K562 (cell line): ENCODE data around the gene SLC39A5. TPM values are rescaled to one million over a fixed set of nuclear protein-coding genes. Genes with fewer than 3 reads are reported as not detected.

ENCODE experiments used
- BCOR ChIP-seq: fragments of 450-650 bp; IDR thresholded peaks from 2 replicates; pipeline ENCODE4 v1.6.1; 2016
- CBX3 ChIP-seq, 2 experiments: IDR thresholded peaks; 1 replicate in 1 of 2; 2 replicates in 1 of 2; pipeline ENCODE4 v1.6.1; 2012; ENCODE audit warnings: inconsistent platforms in 2 of 2, low read length in 2 of 2, borderline replicate concordance in 1 of 2, control low read depth in 1 of 2
- CCNT2 ChIP-seq: IDR thresholded peaks from 2 replicates; pipeline ENCODE4 v1.6.1; 2011; ENCODE audit warnings: borderline replicate concordance, low read depth, mild to moderate bottlenecking, moderate library complexity, mixed read lengths, low read length; ENCODE audit not compliant: insufficient read length; ENCODE audit errors: extremely low read depth
- DACH1 ChIP-seq: fragments of 450-650 bp; IDR thresholded peaks from 2 replicates; pipeline ENCODE4 v1.6.1; 2018; ENCODE audit not compliant: partially characterized antibody
- ELF2 ChIP-seq: fragments of 250-450 bp; sonication (Bioruptor Pico); IDR thresholded peaks from 2 replicates; pipeline ENCODE4 v1.5.0; 2021; ENCODE audit warnings: mild to moderate bottlenecking
- EP400 ChIP-seq: fragments of 450-650 bp; IDR thresholded peaks from 2 replicates; pipeline ENCODE4 v1.6.1; 2017; ENCODE audit warnings: antibody characterized with exemption, mild to moderate bottlenecking, moderate library complexity
- FOXP1 ChIP-seq: sonication (generic); formaldehyde crosslinking; IDR thresholded peaks from 2 replicates; pipeline ENCODE4 v1.8.0; 2022; ENCODE audit warnings: mild to moderate bottlenecking, missing genetic modification reagents
- GTF2E2 ChIP-seq: fragments of 200-800 bp; sonication (Bioruptor generic); IDR thresholded peaks from 2 replicates; pipeline ENCODE4 v1.6.1; 2016; ENCODE audit warnings: missing genetic modification characterization, missing compliant biosample characterization
- KHSRP ChIP-seq: fragments of 450-650 bp; IDR thresholded peaks from 2 replicates; pipeline ENCODE4 v1.6.1; 2017
- MECOM ChIP-seq: fragments of 250-450 bp; sonication (Bioruptor Pico); IDR thresholded peaks from 2 replicates; pipeline ENCODE4 v1.8.0; 2022; ENCODE audit warnings: inconsistent platforms
- NFIC ChIP-seq: fragments of 450-650 bp; IDR thresholded peaks from 2 replicates; pipeline ENCODE4 v1.6.1; 2017; ENCODE audit warnings: mild to moderate bottlenecking, inconsistent platforms
- POLR2H ChIP-seq: IDR thresholded peaks from 2 replicates; pipeline ENCODE4 v1.6.1; 2016; ENCODE audit warnings: missing genetic modification characterization, low read depth, mild to moderate bottlenecking, control low read depth, missing compliant biosample characterization, moderate library complexity
- RBFOX2 ChIP-seq: fragments of 200-400 bp; formaldehyde crosslinking; IDR thresholded peaks from 2 replicates; pipeline ENCODE4 v1.6.1; 2017; ENCODE audit warnings: low read depth, mild to moderate bottlenecking, low read length, moderate library complexity
- RCOR1 ChIP-seq, 2 experiments: IDR thresholded peaks; 2 replicates each; pipeline ENCODE4 v1.6.1; 2012; ENCODE audit warnings: low read depth in 2 of 2, low read length in 2 of 2, borderline replicate concordance in 1 of 2, improper control_type of control experiment in 1 of 2
- RFX5 ChIP-seq: IDR thresholded peaks from 2 replicates; pipeline ENCODE4 v1.6.1; 2011; ENCODE audit warnings: low read depth, mild to moderate bottlenecking, improper control_type of control experiment, low read length
- SAP30 ChIP-seq: fragments of 200-600 bp; sonication (generic); IDR thresholded peaks from 2 replicates; pipeline ENCODE4 v1.6.1; 2012; ENCODE audit warnings: borderline replicate concordance, low read depth, mild to moderate bottlenecking, moderate library complexity, low read length, control low read depth, inconsistent platforms; ENCODE audit not compliant: insufficient read depth, poor library complexity, severe bottlenecking
- SIN3B ChIP-seq: fragments of 450-650 bp; IDR thresholded peaks from 2 replicates; pipeline ENCODE4 v1.6.1; 2017; ENCODE audit warnings: low read depth, mild to moderate bottlenecking, moderate library complexity
- SMARCA4 ChIP-seq: fragments of 450-650 bp; IDR thresholded peaks from 2 replicates; pipeline ENCODE4 v1.6.1; 2016
- TEAD1 ChIP-seq, 2 experiments: fragments of 450-650 bp in 1 of 2; sonication (generic) in 1 of 2; formaldehyde crosslinking; IDR thresholded peaks; 2 replicates each; pipeline versions ENCODE4 v1.4.0 to v1.8.0; 2020 to 2022; ENCODE audit warnings: mild to moderate bottlenecking in 2 of 2, missing genetic modification reagents in 1 of 2
- TOE1 ChIP-seq, 2 experiments: fragments of 450-650 bp in 1 of 2; sonication (generic) in 1 of 2; formaldehyde crosslinking in 1 of 2; IDR thresholded peaks; 2 replicates each; pipeline versions ENCODE4 v1.7.1 to v1.8.0; 2016 to 2022; ENCODE audit warnings: borderline replicate concordance in 2 of 2, mild to moderate bottlenecking in 2 of 2, antibody characterized with exemption in 1 of 2, inconsistent platforms in 1 of 2, low read depth in 1 of 2, missing genetic modification reagents in 1 of 2, moderate library complexity in 1 of 2
- ZKSCAN3 ChIP-seq: fragments of 250-450 bp; sonication (Bioruptor Pico); IDR thresholded peaks from 2 replicates; pipeline ENCODE4 v1.4.0; 2020
- ZNF143 ChIP-seq: sonication (generic); formaldehyde crosslinking; IDR thresholded peaks from 2 replicates; pipeline ENCODE4 v1.9.0; 2022; ENCODE audit warnings: mild to moderate bottlenecking, missing genetic modification reagents
- ZNF146 ChIP-seq: IDR thresholded peaks from one replicate; pipeline ENCODE4 v1.6.1; 2018; ENCODE audit warnings: missing compliant biosample characterization; ENCODE audit not compliant: unreplicated experiment
- ZNF583 ChIP-seq: fragments of 250-450 bp; sonication (Bioruptor Pico); IDR thresholded peaks from 2 replicates; pipeline ENCODE4 v1.4.0; 2020
- polyA plus RNA-seq, 8 experiments: library from polyadenylated mRNA; depleted of rRNA in 4 of 8; stranded (reverse) in 5 of 8; unstranded in 3 of 8; fragments of >200 nt; fragmentation: Nextera tagmentation in 2 of 8; fragmentation: Illumina TruSeq in 1 of 8; extraction: Ambion mirVana in 2 of 8; extraction: Trizol in 1 of 8; gene quantifications; 2 replicates each; pipeline versions ENCODE4 v1.2.1 to v1.2.3, GENCODE V29; 2011 to 2014; ENCODE audit warnings: inconsistent platforms in 1 of 8, missing spikeins in 1 of 8
- total RNA-seq, 7 experiments: library from RNA; depleted of rRNA in 6 of 7; stranded (reverse); fragments of >200 nt in 6 of 7; fragmentation: Illumina TruSeq in 2 of 7; extraction: Trizol in 2 of 7; gene quantifications; 2 replicates each; pipeline versions ENCODE4 v1.2.1 to v1.2.3, GENCODE V29; 2011 to 2021; ENCODE audit warnings: low replicate concordance in 1 of 7
- TF ChIP-seq, protein P1 (sequence below): fragments of 250-450 bp; sonication (Bioruptor Pico); IDR thresholded peaks from 2 replicates; pipeline ENCODE4 v1.8.0; 2022; ENCODE audit warnings: inconsistent platforms
- TF ChIP-seq, protein P2 (sequence below): fragments of 450-650 bp; IDR thresholded peaks from 2 replicates; pipeline ENCODE4 v1.6.1; 2017; ENCODE audit warnings: antibody characterized with exemption

The SLC39A5 gene
- total and polyA plus RNA-seq, 9 of the 15 experiments (the other 6 are each of a cell fraction or from before 2014, with no cell fraction given): 0.08 to 0.10 TPM; not detected in 7

DNA sequence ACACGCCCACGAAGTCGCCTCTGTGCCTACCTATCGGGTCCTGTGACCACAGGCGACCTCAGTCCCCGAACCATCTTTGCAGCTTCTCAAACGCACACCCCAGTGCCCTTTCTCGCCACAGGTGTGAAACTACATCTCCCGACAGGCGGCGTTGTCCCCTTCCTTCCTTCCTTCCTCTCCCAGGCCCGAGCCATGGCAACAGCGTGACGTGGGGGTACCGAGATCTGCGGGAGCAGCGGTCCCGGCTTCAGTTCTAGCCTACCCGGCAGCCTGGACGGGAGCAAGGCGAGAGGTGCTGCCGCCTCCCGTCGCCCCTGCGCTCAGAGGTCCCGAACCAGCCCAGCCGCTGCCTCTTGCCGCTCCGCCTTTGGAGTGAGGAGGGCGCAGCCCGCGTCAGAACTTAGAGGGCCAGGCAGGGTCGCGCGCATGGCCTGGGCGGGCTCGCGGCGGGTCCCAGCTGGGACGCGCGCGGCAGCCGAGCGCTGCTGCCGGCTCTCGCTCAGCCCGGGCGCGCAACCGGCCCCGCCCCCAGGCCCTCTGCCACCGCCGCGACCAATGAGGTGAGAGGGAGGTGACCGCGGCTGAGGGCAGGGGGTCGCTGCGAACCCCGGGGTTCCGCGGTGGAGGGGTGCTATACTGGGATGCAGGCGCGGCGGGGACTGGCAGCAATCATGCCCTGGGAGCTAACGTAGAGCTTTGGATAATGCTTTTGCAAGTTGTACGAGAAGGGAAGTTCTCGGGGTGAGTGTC is 37.0 kb downstream of the SLC39A5 start, which contains the start of gene COQ10A (continued):
- TF ChIP-seq CCNT2 (peak; percentile 75), SAP30 (peak; percentile 77), ZNF583 (CRISPR knock-in tag) (peak; percentile 81), NFIC (peak; percentile 49; the same call in 1 of the 2 replicates), BCOR (peak; percentile 22; the same call in 1 of the 2 replicates), TEAD1 (CRISPR knock-in tag; IDR thresholded peaks at IDR 0.05) (peak; percentile 41 to 61; a peak in 3 of 4 replicates), SIN3B (peak; percentile 56), FOXP1 (CRISPR knock-in tag) (peak; percentile 95), RFX5 (0 out of 2 replicates have a peak, but pooled peaks have one; percentile 44), ZKSCAN3 (CRISPR knock-in tag) (no peak), EP400 (peak; percentile 86), TOE1 (IDR thresholded peaks at IDR 0.05; ENCODE audit: borderline replicate concordance) (peak; percentile 35; the same call in 1 of the 2 replicates), TOE1 (CRISPR knock-in tag; IDR thresholded peaks at IDR 0.05; ENCODE audit: borderline replicate concordance, low read depth) (no peak), GTF2E2 (tag) (no peak), CBX3 (IDR thresholded peaks at IDR 0.05; ENCODE audit: borderline replicate concordance in 1 of 2, low read length in 2 of 2) (0 out of 3 replicates have a peak, but pooled peaks of 1 of the 2 experiments have one; percentile 30), ELF2 (no peak), SMARCA4 (0 out of 2 replicates have a peak, but pooled peaks have one; percentile 5), POLR2H (tag) (peak; percentile 62; the same call in 1 of the 2 replicates), RBFOX2 (peak; percentile 95), ZNF143 (CRISPR knock-in tag) (peak; percentile 81), ZNF146 (CRISPR knock-in tag) (no peak), MECOM (no peak), RCOR1 (IDR thresholded peaks at IDR 0.05; ENCODE audit: borderline replicate concordance in 1 of 2, low read depth in 2 of 2, low read length in 2 of 2) (peak in 1 of 2 experiments; percentile 79; a peak in 1 of 4 replicates), DACH1 (no peak), KHSRP (no peak)
- TF ChIP-seq, protein P1, sequence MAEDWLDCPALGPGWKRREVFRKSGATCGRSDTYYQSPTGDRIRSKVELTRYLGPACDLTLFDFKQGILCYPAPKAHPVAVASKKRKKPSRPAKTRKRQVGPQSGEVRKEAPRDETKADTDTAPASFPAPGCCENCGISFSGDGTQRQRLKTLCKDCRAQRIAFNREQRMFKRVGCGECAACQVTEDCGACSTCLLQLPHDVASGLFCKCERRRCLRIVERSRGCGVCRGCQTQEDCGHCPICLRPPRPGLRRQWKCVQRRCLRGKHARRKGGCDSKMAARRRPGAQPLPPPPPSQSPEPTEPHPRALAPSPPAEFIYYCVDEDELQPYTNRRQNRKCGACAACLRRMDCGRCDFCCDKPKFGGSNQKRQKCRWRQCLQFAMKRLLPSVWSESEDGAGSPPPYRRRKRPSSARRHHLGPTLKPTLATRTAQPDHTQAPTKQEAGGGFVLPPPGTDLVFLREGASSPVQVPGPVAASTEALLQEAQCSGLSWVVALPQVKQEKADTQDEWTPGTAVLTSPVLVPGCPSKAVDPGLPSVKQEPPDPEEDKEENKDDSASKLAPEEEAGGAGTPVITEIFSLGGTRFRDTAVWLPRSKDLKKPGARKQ (CRISPR knock-in tag): no peak
- TF ChIP-seq, protein P2, sequence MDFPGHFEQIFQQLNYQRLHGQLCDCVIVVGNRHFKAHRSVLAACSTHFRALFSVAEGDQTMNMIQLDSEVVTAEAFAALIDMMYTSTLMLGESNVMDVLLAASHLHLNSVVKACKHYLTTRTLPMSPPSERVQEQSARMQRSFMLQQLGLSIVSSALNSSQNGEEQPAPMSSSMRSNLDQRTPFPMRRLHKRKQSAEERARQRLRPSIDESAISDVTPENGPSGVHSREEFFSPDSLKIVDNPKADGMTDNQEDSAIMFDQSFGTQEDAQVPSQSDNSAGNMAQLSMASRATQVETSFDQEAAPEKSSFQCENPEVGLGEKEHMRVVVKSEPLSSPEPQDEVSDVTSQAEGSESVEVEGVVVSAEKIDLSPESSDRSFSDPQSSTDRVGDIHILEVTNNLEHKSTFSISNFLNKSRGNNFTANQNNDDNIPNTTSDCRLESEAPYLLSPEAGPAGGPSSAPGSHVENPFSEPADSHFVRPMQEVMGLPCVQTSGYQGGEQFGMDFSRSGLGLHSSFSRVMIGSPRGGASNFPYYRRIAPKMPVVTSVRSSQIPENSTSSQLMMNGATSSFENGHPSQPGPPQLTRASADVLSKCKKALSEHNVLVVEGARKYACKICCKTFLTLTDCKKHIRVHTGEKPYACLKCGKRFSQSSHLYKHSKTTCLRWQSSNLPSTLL: no peak
